A673 (cell line): ENCODE measurements around the gene THADA.

Source experiments
- EZH2 ChIP-seq: fragments of 200-600 bp; sonication (generic); IDR thresholded peaks from 2 replicates; pipeline ENCODE4 v1.6.1; 2017; ENCODE audit warnings: borderline replicate concordance, low read depth, mild to moderate bottlenecking, mixed read lengths, antibody characterized with exemption, low read length; ENCODE audit not compliant: poor library complexity, severe bottlenecking
- TF ChIP-seq, protein P1 (sequence below): fragments of 300-800, 200-600 bp; sonication (generic); conservative IDR thresholded peaks from 2 replicates; pipeline ENCODE4 v1.5.1; 2017; ENCODE audit warnings: low read depth, mild to moderate bottlenecking, antibody characterized with exemption, low read length, moderate library complexity, mixed read lengths

DNA sequence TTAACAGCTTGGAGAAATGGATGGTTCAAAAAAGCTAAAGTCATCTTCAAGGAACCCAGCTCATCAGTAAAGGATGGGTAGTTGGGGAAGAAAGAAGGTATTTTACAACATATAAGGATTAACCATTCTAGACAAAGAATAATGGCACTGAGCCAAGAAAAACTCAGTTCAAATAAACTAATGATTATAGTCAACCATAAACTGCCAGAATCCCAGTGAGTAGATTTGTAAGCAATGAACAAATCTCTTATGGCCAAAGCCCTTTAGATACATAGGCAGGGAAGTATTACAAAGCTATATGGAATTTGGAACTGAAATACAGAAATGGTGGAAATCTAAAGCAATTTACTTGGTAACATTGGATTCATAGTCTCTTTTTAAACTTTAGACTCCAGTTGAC is 277.0 kb downstream of the THADA start:
- no peak for TF ChIP-seq EZH2
- TF ChIP-seq, protein P1, sequence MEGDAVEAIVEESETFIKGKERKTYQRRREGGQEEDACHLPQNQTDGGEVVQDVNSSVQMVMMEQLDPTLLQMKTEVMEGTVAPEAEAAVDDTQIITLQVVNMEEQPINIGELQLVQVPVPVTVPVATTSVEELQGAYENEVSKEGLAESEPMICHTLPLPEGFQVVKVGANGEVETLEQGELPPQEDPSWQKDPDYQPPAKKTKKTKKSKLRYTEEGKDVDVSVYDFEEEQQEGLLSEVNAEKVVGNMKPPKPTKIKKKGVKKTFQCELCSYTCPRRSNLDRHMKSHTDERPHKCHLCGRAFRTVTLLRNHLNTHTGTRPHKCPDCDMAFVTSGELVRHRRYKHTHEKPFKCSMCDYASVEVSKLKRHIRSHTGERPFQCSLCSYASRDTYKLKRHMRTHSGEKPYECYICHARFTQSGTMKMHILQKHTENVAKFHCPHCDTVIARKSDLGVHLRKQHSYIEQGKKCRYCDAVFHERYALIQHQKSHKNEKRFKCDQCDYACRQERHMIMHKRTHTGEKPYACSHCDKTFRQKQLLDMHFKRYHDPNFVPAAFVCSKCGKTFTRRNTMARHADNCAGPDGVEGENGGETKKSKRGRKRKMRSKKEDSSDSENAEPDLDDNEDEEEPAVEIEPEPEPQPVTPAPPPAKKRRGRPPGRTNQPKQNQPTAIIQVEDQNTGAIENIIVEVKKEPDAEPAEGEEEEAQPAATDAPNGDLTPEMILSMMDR = no peak
